ENCODE measurements around the gene RAB11FIP4.

DNA sequence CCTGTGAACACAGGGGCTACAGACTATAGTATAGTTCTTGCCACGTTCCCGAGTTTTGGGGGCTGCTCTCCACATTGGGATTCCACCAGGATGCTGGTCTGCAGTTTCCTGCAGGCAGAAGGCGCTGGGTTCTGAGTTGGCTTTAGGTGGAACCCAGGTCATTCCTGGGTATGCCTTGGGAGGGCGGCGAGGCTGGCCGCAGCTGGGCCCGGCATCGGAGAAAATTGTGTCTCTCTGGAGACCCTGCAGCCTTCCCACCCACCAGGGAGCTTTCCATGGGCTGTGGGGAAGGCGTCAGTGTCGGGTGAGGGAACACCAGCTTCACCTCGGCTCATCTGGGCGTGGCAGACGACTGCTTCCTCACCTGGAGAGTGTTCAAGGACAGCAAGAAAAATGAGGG, 183.6 kb downstream of the RAB11FIP4 start:
- TF ChIP-seq EZH2 (IDR thresholded peaks at IDR 0.05; ENCODE audit: insufficient read depth, poor library complexity, severe bottlenecking) (no peak), EZH2phosphoT487 (IDR thresholded peaks at IDR 0.05; ENCODE audit: insufficient read depth, low read depth) (no peak)
